Hypothalamus (tissue), 51 donors: Measurements from ENCODE around the gene PGAP3.

ENCODE experiments used
- DNase-seq, 51 donors: peaks; one replicate each; lab custom pipeline; 2025; lab: John Stamatoyannopoulos, UW

Gene PGAP3

GRCh38 chr17:39661744-39662541 is 25.9 kb downstream of the PGAP3 start:
- no peak for DNase-seq

- peak in 2 of 51 donors; percentile 21 to 46 for DNase-seq
Measured at GRCh38 chr17:39660397-39661385, 27.2 kb downstream of the PGAP3 start.

- no peak for DNase-seq
Measured at GRCh38 chr17:39660011-39660360, 27.9 kb downstream of the PGAP3 start.

DNA sequence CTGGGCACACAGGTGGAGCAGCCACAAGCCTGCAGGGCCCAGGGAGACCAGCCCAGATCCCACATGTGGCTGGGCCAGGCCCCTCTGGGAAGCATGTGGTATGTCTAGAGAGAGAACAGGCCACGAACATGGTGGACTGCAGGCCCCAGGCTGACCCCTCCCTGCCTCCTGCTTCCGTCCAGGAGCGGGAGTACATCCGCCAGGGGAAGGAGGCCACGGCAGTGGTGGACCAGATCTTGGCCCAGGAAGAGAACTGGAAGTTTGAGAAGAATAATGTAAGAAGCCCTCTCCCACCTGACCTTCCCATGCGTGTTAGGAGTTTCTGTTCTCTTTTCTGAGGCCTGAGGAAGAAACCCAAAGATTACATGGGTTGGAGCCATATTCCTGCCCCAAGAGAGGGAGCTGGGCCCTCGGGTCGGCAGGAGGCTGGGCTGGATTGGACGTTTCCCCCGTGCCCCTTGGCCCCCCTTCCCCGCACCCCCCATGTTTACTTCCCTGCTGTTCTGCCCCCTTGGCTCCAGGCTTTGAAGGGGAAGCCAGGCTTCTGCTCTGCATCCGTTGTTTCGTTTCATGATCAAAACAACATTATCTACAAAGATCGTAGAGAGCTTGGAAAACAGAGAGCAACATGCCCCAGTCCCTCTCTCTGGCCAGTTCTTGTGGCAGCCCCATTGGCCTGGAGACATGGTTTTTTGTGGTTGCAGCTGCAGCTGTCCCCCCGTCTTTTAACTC is 28.4 kb downstream of the PGAP3 start:
- DNase-seq = no peak

DNA sequence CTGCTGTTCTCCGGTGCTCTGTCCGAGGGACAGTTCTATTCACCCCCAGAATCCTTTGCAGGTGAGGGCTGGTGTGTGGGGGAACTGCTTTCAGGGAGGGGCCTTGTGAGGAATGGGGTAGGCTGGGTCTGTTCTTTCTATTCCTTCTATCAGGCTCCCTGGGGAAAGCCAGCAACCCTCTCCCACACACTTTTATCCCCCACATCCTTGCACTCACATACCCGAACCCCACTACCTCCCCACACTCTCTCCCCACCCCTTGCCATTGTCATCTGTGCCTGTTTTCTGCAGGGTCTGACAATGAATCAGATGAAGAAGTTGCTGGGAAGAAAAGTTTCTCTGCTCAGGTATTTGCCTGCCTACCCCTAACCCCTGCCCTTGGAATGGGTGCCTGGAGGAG is 29.1 kb downstream of the PGAP3 start:
- DNase-seq = peak in 1 of 51 donors; percentile 13

DNA sequence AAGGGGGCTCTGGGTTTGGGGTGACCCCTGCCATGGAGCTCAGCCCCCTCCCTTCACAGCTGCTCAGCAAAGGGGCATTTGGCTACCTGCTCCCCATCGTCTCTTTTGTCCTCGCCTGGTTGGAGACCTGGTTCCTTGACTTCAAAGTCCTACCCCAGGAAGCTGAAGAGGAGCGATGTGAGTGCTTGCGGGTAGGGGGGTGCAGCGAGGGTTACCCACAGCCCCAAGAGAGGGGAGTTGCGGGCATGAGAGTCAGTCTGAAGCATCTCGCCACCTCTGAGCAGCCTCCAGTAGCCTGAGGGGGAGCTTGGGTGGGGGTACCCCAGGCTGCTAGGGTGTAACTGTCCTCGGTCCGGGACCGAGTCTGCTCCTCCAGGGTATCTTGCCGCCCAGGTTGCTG is 29.5 kb downstream of the PGAP3 start:
- DNase-seq = no peak

GRCh38 chr17:39655105-39655504 is 32.8 kb downstream of the PGAP3 start:
- DNase-seq = no peak

- DNase-seq = peak in 37 of 51 donors; percentile 11 to 80 (median 47)
Measured at GRCh38 chr17:39653662-39654331, 34.1 kb downstream of the PGAP3 start.

DNA sequence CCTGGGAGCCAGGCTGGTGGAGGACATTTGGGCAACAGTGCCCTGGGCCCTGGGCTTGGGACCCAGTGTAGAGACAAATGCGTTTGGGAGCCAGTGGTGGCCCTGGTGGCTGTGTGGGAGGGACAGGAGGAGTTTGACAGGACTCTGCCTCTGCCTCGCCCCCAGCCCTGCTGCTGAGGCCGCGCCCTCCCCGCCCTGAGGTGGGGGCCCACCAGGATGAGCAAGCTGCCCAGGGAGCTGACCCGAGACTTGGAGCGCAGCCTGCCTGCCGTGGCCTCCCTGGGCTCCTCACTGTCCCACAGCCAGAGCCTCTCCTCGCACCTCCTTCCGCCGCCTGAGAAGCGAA is 34.6 kb downstream of the PGAP3 start:
- DNase-seq = peak in 1 of 51 donors; percentile 40

DNA sequence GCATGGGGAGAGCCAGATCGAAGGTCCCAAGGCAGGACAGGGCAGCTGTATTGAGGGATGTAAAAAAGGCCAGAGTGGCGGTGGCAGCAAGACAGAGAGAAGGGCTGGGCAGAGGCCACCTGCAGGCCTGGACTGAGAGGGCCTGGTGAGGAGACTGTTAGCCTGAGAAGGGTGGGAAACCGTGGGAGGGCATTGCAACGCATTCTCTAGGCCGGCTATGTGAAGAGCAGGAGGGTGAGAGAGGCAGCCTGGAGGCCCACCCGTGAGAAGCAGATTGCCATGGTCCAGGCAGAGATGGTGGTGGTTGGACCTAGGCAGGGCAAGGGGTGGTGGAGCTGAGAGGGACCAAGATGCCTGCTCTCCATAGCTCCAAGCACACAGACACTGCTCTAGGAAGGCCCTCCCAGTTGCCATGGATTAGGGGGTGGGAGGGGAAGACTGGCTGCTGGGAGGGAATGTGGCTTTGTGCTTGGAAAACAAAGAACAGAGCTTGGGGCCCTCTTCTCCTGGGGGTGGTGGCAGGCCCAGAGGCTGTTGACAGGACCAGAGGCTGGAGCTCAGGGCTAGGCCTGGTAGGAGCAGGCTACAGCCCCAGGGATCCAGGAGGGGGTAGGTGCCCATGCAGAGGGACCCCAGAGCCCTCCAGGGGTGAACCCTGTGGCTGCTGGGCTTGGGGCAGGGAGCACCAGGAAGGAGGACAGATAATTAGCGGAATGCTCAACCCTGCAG is 35.1 kb downstream of the PGAP3 start:
- DNase-seq = peak in 38 of 51 donors; percentile 15 to 81 (median 44)

DNA sequence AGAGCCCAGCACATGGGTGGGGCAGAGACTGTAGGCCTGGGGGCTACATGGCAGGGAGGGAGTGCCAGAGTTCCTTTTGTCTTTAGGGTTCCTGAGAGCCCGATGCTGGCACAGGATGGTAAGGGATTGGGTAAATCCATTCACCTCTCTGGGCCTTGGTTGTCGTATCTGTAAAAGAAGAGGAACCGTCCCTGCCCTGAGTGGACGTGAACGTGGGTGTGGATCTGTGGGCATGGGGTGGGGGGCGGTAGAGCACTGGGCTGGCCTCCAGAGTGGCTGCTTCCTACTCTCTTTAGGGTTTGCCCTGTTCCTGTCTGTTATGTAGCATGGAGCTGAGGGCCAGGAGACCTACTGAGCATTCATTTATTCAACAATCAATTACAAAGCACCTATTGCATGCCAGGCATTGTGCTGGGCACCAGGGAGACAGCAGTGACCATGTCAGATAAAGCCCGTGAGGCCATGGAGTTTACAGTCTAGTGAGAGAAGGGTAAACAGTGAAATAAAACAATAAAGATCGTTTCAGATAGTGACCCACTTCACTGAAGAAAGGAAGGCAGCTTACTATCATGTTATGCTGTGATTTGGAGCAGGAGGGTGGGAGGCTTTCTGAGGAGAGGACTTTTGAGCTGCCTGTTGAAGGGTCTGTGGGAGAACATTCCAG is 35.8 kb downstream of the PGAP3 start:
- DNase-seq = no peak

DNA sequence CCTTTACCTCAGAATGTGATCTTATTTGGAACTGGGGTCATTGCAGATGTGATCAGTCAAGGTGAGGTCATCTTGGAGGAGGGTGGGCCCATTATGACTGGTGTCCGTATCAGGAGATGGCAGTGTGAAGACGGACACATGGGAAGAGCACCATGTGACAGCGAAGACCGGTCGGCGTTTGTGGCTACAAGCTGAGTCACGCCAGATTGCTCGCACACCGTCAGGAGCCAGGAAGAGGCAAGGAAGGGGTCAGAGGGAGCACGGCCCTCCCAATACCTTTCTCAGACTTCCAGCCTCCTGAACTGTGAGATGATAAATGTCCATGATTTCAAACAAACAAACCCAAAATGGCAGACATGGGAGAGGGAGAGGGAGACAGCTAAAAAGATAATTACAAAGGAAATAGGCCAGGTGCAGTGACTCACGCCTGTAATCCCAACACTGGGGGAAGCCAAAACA is 37.7 kb downstream of the PGAP3 start:
- DNase-seq = no peak

- no peak for DNase-seq
Measured at GRCh38 chr17:39648616-39649366, 39.1 kb downstream of the PGAP3 start.

DNA sequence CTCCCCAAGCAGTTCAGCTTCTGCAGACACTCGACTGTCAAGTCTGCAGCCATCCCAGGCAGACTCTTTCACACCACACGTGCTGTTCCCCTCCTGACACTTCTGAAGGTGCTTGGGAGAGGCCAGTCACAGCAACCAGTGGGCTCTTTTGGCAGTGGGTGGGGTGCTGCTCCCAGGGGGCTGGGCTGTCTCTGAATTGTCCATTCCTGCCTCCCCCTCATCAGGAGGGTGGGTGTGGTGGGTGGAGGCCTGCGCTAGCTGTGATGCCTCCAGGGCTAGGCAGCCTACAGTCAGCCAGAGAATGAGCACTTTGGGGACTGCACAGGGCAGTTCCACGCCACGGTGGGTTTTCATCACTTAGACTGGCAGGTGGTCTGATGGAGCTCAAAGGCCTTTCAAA is 40.6 kb downstream of the PGAP3 start:
- no peak for DNase-seq

- no peak for DNase-seq
Measured at GRCh38 chr17:39643271-39643670, 44.6 kb downstream of the PGAP3 start.

DNA sequence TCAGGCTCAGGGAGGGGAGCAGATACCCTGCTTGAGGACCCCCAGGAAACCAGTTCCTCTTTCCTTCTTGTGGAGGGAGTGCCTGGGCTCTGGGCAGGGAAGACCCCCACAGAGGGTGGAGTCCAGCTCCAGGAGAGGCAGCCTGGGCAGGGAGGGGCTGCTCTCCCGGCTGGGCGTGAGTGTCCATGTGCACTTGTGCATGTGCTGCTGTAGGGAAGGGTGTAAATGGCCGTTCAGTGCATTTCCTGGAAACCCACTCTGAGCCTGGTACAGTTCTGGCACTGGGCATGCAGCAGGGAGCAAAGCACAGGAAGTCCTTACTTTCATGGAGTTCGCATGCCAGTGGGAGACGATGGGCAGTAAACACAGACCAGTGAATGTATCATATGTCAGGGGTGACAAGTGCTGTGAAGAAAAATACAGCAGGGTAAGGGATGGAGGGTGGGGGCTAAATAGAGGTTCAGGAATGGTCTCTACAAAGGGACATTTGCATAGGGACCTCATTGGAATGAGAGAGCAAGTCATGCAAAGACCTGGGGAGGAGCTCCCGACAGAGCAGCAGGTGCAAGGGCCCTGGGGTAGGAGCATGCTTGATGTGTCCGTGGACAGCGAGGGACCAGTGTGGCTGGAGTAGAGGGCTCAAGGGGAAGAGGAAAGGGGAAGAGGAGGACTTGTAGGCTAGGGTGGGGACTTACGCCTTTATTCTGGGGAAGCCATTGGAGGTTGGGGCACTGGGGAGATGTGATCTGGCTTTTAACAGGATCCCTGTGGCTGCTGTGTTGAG is 45.4 kb downstream of the PGAP3 start:
- DNase-seq = no peak

GRCh38 chr17:39641883-39642282 is 46.0 kb downstream of the PGAP3 start:
- no peak for DNase-seq

DNA sequence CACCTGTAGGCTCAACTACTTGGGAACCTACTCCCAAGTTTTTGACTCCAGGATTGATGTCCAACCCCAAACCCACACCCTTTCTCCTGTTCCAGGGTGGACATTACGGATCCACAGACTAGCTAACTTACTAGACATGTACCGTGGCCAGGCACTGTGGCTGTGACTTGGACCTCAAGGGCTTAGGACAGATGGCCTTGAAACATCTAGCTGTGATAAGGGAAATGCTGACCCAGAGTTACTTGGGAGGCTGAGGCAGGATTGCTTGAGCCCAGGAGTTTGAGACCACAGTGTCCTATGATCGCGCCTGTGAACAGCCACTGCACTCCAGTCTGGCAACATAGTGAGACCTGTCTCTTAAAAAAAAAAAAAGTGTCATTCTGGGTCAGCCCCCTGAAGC is 46.8 kb downstream of the PGAP3 start:
- DNase-seq = no peak
